Measurements from ENCODE around the gene ZIC1.

ZIC1 gene

DNA sequence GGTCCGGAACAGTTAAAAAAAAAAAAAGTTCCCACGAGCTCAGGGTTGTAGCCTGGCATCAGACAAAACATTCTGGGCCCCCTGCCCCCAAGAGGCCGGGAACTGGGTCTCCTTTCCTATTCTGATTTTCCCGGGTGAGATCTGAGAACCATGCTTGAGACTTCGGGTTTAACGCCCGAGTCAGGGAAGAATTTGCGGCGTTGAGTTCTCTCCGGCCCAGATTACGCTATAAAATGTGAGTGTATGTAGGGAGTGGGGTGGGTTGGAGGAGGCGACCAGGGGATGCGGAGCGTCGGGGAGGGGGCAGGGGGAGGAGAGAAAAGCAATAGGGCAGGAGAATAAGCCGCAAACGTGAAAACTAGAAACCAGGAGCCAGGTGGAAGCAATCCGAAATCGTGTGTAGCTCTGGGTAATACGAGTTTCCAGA is 2.7 kb downstream of the ZIC1 start:
- no peak for DNase-seq

DNA sequence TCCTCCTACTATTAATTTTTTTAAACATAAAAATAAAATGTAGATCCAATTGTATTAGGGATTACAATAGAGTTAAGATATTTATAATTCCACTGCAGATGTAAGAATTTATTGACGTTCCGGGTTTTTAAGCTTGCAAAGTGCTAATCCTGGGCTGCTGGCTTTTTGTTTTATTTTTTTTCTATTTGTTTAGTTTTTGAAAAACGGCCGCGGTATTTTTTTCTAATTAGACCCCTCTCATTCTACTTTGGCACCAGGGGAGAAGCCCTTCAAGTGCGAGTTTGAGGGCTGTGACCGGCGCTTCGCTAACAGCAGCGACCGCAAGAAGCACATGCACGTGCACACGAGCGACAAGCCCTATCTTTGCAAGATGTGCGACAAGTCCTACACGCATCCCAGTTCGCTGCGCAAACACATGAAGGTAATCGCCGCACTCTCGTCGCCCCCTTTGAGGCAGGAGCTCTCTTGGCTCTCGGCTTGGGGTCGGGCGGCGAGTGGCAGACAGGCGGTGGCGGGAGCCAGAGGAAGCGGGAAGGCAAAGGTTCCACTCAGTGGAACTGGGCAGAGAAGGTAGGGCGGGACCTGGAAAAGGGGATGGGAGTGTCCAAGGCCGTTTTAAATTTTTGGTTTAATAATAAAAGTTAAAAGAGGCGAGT is 3.2 kb downstream of the ZIC1 start:
- no peak for DNase-seq

DNA sequence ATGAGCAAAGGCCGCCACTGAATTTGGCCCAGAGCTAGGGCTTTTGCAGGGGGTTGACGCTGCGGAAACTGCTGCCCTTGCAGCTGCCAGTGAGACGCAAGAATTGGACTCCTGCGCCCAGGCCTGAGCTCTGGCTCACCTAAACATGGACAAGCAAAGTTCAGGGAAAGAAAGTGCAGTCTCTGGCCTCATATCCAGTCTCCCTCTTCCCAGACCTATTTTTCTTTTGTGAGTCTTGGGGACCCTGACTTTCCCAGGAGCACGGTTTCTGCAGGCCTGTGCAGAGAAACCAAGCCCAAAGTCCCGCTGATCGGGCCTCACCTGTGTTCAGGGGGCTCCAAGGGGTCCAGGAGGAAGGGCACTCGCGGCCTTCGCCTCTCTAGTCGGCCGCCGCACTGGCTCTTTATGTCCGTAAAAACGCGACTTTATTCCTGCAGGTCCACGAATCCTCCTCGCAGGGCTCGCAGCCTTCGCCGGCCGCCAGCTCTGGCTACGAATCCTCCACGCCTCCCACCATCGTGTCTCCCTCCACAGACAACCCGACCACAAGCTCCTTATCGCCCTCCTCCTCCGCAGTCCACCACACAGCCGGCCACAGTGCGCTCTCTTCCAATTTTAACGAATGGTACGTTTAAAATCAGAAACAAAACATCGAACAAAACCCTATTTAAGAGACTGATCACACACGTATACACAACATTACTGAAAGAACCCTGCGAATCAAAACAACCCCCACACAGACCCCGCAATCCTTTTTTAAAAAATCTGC is 3.9 kb downstream of the ZIC1 start:
- no peak for DNase-seq

DNA sequence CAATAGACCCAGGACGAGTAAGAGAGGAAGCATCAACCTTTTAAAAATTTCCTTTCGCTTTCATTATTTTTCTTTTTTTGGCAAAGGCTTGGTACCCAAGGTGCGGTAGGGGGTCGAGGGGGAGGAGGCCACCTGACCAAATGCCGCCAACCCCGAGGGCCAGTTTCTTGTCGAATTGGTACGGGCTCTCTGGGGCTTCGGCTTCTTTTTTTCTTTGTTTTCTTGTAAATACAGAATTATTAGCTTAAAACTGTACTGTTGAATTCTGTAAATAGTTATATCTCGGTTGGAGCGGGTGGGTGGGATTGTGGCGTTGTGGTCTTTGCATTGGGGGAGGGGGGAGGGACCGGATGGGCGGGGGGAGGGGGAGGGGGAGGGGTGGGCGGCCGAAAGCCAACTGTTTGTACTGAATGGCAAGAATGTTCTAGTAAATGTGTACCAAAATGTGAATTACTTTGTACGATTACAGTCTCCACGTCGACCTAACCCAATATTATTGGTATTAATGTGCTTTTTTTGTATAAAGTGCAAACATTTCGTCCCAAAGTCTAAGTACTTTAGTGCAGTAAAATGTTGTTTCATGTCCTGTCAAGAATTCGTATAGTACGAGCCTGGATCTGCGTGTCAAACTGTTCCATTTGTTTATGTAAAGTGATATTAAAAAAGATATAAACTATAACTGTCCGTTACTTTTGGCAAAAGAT is 4.7 kb downstream of the ZIC1 start:
- DNase-seq = no peak

DNA sequence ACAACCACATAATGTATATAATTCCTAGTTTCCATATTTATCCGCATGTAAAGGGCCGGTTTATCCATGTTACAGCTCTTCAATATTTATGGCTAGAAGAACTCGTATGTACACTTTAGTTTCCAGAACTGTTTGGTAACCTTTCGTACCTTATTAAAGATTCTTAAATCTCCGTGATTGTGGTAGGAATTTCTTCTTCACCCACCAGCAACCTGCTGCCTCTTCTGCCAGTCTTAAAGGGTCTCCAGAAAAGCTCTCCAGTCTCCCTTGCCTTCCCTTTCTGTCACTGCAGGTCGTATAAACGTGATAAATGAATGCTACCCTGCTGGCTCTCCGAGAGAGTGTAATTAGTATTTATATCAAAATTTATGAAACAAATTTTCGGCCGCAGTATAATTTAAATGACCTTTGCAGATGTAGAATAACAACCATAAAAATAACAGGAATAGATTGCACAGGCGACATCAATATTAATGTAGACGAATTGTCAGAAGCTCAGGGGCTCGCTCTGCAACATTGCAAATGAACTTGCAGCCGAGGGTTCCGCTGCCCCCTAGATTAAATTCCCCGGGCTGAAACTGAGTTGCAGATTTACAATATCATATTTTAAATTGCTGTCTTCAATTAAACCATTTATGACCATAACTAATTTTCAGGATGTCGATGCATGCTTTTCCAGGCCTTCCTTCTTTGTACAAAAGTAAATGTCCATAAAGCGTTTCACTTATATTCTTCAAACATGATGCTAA is 5.4 kb downstream of the ZIC1 start:
- DNase-seq = no peak

DNA sequence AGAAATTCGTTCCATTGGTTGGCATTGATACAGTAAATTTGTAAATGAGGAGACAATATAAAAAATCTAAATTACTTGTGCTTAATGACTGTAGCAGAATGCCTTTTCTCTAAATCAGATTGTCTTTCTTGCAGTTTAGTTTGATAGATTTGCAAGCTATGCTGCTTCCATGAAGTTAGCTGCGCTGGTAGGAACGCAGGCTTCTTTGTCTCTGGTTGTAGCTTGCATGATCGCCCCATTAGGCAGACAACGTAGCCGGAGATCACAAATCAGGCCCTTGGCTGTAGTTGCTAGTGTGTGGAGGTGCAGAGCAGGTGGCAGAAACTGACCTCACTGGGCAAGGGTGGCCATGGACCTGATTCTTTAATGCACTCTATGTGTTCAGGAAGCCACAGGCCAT is 6.1 kb downstream of the ZIC1 start:
- no peak for DNase-seq

DNA sequence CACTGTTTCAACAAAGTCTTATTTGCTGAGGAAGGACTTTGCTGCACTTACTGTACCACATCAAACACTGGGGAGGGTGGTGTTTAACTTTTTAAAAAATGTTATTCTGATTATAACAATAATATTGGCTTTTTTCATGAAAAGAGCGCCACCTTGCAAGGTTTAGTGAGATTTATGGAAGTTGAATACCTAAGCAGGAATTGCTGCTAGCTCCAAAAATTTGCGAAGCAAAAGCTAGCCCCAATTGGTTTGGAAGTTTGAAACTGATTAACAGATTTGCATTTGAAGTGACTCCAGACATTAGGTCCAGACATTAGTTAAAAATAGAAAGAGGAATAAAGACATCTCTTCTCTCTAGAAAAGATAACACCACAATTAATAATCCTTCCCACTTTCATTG is 6.7 kb downstream of the ZIC1 start:
- no peak for DNase-seq

DNA sequence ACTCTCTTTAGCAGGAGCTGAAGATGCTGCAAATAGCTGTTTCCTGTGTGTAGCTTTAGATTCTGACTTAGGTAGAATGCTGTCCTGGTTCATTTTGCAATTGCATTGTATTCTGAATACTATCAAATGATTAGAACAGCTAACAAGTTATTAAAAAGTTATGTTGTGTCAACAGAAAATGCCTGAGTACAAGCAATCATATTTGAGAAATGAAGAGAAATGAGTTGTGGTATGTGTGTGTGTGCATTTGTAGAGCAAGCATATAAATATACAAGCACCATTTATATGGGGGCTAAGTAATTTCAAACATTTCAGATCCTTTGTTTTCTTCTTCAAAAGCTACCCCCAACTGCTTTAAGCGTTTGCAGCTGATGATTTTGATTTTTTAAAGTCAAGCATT is 7.8 kb downstream of the ZIC1 start:
- DNase-seq = no peak

DNA sequence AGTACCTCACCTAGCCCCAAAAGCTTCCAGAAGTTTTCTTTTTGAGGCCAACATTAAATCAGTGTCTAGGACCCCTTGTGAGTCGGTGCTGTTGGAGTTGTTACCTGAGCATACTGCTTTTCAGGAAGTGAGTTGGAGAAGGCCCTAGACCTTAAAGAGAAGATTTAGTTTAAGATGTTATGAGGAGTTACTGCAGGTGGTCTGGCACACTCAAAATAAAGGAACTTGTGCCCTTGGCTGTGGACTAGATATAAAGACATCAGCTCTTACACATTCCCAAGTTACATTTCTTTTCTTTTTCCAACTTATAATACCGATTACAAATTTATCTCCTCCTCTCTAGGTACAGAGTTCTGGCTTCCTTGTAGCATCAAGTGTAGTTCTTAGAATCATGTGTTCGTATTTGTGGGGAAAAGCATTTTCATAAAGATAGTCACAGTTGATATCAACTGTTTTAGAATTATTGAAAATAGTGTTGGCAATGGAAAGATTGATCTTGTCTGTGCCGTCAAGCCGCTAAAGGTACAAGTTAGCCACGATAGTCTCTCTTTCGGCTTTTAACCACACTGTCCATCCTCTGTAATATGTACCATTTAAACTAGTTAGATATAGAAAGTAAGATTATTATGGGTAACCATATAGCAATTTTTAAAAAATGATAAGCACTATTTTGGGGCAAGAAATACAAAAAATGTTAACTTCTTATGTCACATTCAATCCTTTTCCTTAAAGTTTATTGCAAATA is 8.6 kb downstream of the ZIC1 start:
- no peak for DNase-seq

DNA sequence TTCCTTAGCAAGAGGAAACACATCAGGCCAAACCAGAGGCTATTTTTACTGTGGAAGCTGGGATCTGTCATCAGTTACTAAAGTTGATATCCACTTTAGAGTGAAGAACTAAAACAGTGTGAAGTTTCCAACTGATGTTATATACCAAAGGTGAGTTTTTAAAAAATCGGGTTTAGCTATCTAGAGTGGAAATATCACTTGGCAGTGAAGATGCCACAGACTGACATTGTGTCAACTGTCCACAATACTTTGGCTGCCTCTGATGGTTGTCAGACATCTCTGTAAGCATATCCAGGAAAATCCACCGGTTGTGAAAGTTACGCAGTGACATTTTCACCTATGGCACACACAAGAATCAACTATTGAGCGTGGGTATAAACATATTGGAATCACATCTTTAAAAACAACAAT is 9.2 kb downstream of the ZIC1 start:
- no peak for DNase-seq

DNA sequence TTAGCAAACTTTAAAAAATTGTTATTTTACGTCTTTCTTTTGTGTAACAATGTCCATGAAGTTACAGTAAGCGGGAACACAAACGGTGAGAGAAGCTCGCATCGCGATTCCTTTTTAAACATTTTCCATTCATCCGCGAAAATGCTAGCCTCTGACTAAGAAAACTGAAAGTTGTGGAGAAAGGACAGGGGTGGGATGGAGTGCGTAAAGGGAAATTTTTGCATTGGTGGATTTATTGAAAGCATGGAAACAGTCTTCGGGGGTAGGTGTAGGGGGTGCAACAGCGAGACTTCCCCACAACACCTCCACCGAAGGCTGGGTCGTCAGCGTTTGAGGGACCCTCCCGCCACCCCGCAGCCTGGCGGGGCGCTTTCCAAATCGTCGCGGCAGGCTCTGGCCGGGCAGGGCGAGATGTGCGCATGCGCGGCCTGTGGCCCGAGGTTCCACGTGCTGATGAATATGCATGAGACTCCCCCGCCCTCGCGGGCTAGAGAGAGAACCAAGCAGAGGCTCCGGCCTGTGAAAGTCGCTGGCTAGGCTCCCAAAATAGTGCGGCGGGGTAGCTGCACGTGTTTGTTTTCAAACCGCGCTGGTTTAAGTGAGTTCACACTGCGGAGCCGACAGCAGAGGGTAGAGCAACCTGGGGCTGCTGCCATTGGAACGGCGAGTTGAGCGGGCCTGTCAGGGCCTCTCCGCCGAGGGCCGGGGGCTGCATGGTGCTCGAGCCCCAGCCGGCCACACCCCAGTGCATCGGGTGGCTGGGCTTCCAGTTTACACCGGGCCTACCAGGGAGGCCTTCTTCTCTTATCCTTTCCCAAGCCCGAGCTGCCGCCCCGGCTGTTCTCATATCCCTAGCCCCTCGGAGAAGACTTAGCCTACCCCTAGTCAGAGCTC is 9.9 kb downstream of the ZIC1 start:
- DNase-seq = no peak

DNA sequence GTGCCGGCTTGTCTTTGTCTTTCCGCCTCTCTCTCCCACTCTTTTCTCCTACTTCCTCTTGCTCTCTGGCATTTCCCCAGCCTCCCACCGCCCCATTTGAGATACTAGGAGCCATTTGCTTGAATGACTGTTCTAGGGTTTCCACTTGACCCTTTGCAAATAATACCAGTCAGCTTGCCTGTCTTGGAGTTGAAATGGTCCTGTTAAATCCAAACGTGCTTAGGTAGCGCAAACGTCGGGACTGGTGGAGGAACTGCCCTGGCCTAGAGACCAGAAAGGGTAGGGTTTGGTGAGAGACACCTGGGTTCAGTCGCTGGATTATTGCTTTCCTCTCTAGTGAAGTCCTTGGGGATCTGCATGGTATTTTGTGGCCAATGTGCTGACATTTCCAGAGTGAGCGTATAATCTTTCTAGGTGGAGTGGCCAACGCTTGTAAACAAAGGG is 10.6 kb downstream of the ZIC1 start:
- no peak for DNase-seq

DNA sequence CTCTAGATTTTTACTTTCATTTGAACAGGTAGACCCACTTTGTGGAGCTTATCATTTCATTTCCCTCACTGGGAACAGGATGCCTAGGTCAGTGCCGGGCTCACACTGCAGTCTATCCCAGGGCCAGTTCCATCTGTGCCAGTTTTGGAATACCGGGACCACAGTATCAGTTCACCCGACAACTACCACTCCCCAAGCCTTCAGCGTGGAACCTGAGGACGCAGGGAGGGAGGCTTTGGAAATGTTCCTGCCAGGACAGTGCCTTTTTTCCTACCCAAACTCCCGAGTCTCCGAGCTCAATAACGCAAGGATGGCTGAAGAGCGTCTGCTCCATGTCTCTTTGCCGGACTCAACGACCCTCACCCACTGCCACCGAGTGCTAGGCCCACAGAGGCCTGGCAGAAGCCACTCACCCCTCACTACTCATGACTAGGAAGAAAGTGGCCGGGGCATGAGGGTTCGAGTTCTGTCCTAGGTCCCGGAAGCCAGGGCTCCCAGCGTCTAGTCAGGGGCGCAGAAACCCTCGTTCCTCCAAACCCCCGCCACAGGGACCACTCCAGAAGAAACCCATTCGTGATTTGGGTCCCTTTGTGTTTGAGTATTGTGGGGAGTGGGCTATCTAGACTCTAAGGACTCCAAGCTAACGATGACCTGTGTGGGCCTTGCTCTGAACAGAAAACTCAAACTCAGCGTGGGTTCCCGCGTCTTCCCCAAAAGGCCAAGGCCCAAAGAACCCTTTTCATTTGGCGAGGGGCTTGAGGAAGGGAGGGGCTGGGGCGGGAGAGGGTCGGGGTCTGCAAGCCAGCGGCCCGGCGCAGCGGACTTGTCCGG is 11.4 kb downstream of the ZIC1 start:
- DNase-seq = no peak

DNA sequence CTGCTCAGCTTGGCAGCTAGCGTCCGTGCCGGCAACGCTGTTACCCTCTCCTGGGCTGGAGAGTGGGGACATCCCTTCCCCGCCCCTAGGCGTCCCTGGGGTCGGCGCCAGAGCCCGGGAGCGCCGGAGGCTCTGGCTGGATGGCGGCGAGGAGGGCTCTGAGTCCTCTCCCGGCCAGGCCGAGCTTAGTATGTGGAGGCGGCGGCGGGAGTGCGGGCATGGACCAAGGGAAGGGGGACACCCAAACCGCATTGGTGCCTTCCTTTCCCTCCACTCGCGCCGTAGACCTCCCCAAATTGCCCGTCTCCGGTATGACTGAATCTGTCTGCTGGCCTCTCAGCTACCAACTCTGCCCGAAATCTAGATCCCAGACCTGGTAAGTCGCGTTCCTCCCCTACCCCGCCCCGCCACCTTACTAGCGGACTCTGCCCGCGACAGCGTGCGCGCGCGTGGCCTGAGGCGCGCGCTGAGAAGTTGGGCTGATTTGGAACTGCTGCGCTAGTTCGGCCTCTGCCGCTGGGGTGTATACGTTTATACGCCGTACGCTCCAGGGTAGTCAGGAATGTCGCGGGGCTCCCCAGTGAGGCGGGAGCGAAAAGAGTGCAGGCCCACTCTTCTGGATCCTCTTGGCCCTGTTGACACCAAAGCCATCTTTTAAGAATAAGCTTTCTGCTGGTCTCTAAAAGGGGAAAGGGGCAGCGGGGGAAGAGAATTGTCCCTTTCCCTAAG is 12.2 kb downstream of the ZIC1 start:
- DNase-seq = no peak

DNA sequence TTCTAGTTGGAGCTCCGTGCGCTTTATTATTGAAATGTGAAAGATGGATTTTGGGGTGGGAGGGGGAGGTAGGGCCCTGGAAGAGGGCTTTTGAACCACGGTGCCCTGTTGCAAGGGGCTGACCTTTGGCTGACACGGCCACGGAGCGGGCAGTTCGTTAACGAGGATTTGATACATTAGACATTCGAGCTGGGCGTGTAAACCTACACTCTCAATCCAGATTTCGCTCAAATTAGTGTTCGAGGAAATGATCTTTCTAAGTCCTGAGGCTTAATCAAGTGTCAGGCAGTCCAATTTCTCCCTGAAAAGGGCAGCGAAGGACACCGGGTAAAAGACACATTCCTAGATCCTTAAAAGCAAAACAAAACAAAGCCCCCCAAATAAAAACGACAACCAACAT is 13.0 kb downstream of the ZIC1 start:
- no peak for DNase-seq

DNA sequence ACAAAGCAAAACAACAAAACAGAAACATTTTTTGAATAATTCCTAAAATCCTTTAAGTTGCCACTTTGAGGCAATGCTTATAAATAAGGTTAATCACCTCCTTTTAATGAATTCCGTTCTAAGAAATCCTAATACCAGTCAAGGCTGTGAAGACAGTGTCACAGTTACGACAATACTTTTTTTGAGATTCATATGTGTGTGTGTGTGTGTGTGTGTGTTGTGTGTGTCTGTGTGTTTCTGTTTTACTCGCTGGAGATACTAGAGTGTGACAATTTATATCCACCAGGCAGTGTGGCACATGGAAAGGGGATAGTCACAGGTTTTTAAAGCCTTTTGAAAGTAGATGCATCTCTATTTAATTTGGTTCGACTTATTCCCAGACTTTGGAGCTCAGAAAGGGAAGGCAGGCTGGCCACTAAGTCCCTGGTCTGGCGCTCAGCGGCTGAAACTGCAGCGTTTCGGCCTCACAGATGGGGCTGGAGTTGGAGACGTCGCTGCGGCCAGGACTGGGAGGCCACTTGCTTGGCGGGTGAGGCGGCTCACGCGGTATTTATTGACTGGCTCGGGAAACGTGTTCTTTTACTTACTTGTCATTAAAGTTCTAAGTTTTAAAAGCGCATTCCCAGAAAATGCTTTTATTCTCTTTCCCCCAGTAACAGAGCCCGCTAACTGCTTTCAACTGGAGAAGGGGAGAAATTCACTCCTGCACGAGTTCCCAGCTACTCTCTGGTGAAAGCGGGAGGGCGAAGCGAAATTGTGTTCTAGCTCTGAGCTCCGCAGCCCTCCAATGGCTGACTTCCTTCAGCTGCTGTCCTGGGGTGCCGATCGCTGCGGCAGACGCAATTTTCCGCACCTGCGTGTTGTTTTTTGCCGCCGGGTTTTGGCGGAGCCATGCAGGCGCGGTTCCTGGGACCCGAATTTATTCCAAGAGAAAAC is 13.7 kb downstream of the ZIC1 start:
- no peak for DNase-seq

DNA sequence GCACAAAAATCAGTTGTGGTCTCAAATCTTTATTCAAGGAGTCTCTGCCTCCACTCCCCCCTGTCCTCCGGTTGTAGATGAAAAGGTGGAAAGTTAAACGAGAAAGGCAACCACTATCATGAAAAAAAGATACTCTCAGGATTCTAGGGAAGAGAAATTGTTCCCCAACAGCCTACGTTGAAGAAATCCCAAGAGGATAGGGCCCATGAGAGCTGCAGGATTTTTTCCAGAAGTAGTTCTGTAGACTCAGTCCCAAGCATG is 14.3 kb downstream of the ZIC1 start:
- no peak for DNase-seq

DNA sequence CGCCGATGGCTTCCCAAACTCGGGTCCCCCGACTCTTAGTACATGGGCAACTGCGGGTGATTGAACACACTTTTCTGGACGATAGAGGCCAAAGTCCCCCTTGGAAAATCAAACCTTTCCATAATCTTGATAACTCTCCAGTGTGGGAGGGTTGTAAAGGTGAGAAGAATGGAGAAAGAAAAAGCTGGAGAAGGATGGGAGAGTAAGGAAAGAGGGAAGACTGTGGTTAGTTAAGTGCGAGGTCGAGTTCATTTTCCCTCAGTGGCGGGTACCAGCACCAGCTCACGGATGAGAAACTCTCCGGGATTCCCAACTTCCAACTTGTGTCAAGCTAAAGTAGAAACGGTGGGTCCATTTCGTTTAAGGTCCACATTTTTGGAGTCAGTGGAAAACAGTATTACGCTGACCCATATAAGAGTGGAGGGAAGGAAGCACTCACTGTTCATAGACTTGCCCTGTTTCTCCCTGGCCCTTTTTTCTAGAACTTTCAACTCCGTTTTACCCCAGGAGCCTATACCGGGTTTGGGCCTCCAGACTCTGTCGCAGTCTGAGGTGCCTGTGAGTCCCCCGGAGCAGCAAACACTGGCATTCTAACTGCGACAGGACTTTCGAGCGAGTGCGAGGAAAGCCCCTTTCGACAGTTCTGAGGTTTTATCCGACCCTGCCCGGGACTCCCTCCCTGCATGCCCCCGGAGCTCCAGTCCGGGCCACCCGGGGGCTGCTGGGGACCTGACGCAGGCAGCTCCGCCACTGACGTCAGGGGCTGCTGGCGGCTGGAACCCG is 14.8 kb downstream of the ZIC1 start:
- DNase-seq = no peak
